Measurements from ENCODE around the gene CARNS1.

- no peak for TF ChIP-seq FOXM1 (IDR thresholded peaks at IDR 0.05; ENCODE audit: borderline replicate concordance)
- no peak for TF ChIP-seq SP1 (IDR thresholded peaks at IDR 0.05)
- TF ChIP-seq PKNOX1 (IDR thresholded peaks at IDR 0.05): no peak
- no peak for TF ChIP-seq FOXK2 (IDR thresholded peaks at IDR 0.05)
- no peak for TF ChIP-seq NFRKB (IDR thresholded peaks at IDR 0.05)
- TF ChIP-seq ARNT (IDR thresholded peaks at IDR 0.05): no peak
- no peak for TF ChIP-seq CTBP1 (IDR thresholded peaks at IDR 0.05; ENCODE audit: borderline replicate concordance)
- TF ChIP-seq BHLHE40 (IDR thresholded peaks at IDR 0.05; ENCODE audit: borderline replicate concordance): no peak
- no peak for TF ChIP-seq ZNF384 (IDR thresholded peaks at IDR 0.05)
- TF ChIP-seq TARDBP (IDR thresholded peaks at IDR 0.05): no peak
- TF ChIP-seq ELF4 (IDR thresholded peaks at IDR 0.05): no peak
- no peak for TF ChIP-seq HDGF (IDR thresholded peaks at IDR 0.05; ENCODE audit: borderline replicate concordance)
- TF ChIP-seq SUZ12 (IDR thresholded peaks at IDR 0.05): no peak
Measured at GRCh38 chr11:67396587-67397389, 18.7 kb upstream of the CARNS1 start.
